IMR-90 (cell line): ENCODE data around the gene SH3RF2. TPM values are rescaled to one million over a fixed set of nuclear protein-coding genes. Genes with fewer than 3 reads are reported as not detected.

Source experiments
- ATAC-seq: fragments of 200-7000 bp; cut with Tn5 transposase; 2 replicates; pipeline ENCODE4 v1.9.1; 2020; ENCODE audit warnings: low read depth, mild to moderate bottlenecking, moderate library complexity
- BruUV-seq: library from RNA; stranded (reverse); fragments of 400-500 nt; replicated peaks from 2 replicates; lab custom pipeline; 2021; lab: Mats Ljungman, UMichigan
- CTCF ChIA-PET: fragments of 300-600 bp; formaldehyde crosslinking; extraction: SDS; loops from one replicate; lab custom pipeline; 2021; ENCODE audit warnings: antibody characterized with exemption; lab: Yijun Ruan, JAX
- POLR2A ChIA-PET: fragments of 300-600 bp; sonication (Branson Sonifier 250); formaldehyde crosslinking; loops from one replicate; lab custom pipeline; 2022; ENCODE audit warnings: antibody characterized with exemption; ENCODE audit not compliant: unreplicated experiment; lab: Charles Lee
- DNase-seq: peaks from one replicate; pipeline ENCODE4 v3.0.0; 2013
- H2AFZ ChIP-seq: replicated peaks from 2 replicates; pipeline ENCODE3; 2013; ENCODE audit warnings: low read length, mild to moderate bottlenecking; ENCODE audit not compliant: poor library complexity
- H2AK5ac ChIP-seq: 2 replicates; pipeline ENCODE4 v1.6.1; 2013; ENCODE audit warnings: low read depth, low read length, inconsistent platforms
- H2AK9ac ChIP-seq: replicated peaks from 2 replicates; pipeline ENCODE3; 2013; ENCODE audit warnings: mild to moderate bottlenecking, low read depth, low read length, moderate library complexity; ENCODE audit not compliant: poor library complexity
- H2BK120ac ChIP-seq: 2 replicates; pipeline ENCODE4 v1.6.1; 2013; ENCODE audit warnings: low read depth, low read length, inconsistent platforms
- H2BK15ac ChIP-seq: 3 replicates; pipeline ENCODE4 v1.6.1; 2013; ENCODE audit warnings: low read depth, low read length, inconsistent platforms
- H2BK20ac ChIP-seq: 2 replicates; pipeline ENCODE4 v1.6.1; 2013; ENCODE audit warnings: low read depth, mild to moderate bottlenecking, inconsistent platforms, low read length, moderate library complexity
- H2BK5ac ChIP-seq: 2 replicates; pipeline ENCODE4 v1.6.1; 2013; ENCODE audit warnings: mild to moderate bottlenecking, low read depth, low read length, inconsistent platforms; ENCODE audit not compliant: poor library complexity, severe bottlenecking
- H3K14ac ChIP-seq: replicated peaks from 2 replicates; pipeline ENCODE4 v1.6.1; 2013; ENCODE audit warnings: low read depth, low read length, inconsistent platforms
- H3K18ac ChIP-seq: 2 replicates; pipeline ENCODE4 v1.6.1; 2013; ENCODE audit warnings: low read depth, low read length, control low read depth
- H3K23ac ChIP-seq: 2 replicates; pipeline ENCODE4 v1.6.1; 2013; ENCODE audit warnings: low read depth, low read length, inconsistent platforms
- H3K27ac ChIP-seq: 2 replicates; pipeline ENCODE4 v1.5.1; 2013; ENCODE audit warnings: mild to moderate bottlenecking, control low read depth, low read length; ENCODE audit not compliant: insufficient read depth
- H3K27me3 ChIP-seq: 2 replicates; pipeline ENCODE4 v1.6.1; 2013; ENCODE audit warnings: low read length; ENCODE audit not compliant: control insufficient read depth, insufficient read depth
- H3K36me3 ChIP-seq: 2 replicates; pipeline ENCODE4 v1.6.1; 2013; ENCODE audit warnings: low read length, mixed read lengths; ENCODE audit not compliant: control insufficient read depth, insufficient read depth
- H3K4ac ChIP-seq: 2 replicates; pipeline ENCODE4 v1.6.1; 2013; ENCODE audit warnings: low read depth, low read length, inconsistent platforms
- H3K4me1 ChIP-seq: 2 replicates; pipeline ENCODE4 v1.6.1; 2013; ENCODE audit warnings: low read length, mixed read lengths; ENCODE audit not compliant: control insufficient read depth, insufficient read depth
- H3K4me2 ChIP-seq: 2 replicates; pipeline ENCODE4 v1.6.1; 2013; ENCODE audit warnings: low read depth, mild to moderate bottlenecking, control low read depth, low read length, moderate library complexity
- H3K4me3 ChIP-seq: 2 replicates; pipeline ENCODE4 v1.5.1; 2013; ENCODE audit warnings: low read depth, mild to moderate bottlenecking, control low read depth, low read length, moderate library complexity; ENCODE audit not compliant: insufficient read depth
- H3K56ac ChIP-seq: 2 replicates; pipeline ENCODE4 v1.6.1; 2013; ENCODE audit warnings: low read length, inconsistent platforms; ENCODE audit not compliant: insufficient read depth; ENCODE audit errors: extremely low read depth
- H3K79me1 ChIP-seq, 2 experiments: 2 replicates each; pipeline ENCODE4 v1.6.1; 2013; ENCODE audit warnings: low read length in 2 of 2, inconsistent platforms in 1 of 2, low read depth in 1 of 2
- H3K9ac ChIP-seq: 2 replicates; pipeline ENCODE4 v1.6.1; 2013; ENCODE audit warnings: low read depth, low read length, control low read depth
- H3K9me1 ChIP-seq: 2 replicates; pipeline ENCODE4 v1.6.1; 2013; ENCODE audit warnings: low read length, inconsistent platforms; ENCODE audit not compliant: insufficient read depth
- H3K9me3 ChIP-seq: 2 replicates; pipeline ENCODE4 v1.6.1; 2013; ENCODE audit warnings: low read length; ENCODE audit not compliant: control insufficient read depth, insufficient read depth
- H4K20me1 ChIP-seq: 2 replicates; pipeline ENCODE4 v1.6.1; 2013; ENCODE audit warnings: low read length, inconsistent platforms; ENCODE audit not compliant: insufficient read depth
- H4K5ac ChIP-seq: 2 replicates; pipeline ENCODE4 v1.6.1; 2013; ENCODE audit warnings: mild to moderate bottlenecking, low read depth, low read length, control low read depth
- H4K8ac ChIP-seq, 2 experiments: 2 replicates each; pipeline ENCODE4 v1.6.1; 2013; ENCODE audit warnings: low read depth in 2 of 2, low read length in 2 of 2, control low read depth in 1 of 2, inconsistent platforms in 1 of 2
- H4K91ac ChIP-seq: 2 replicates; pipeline ENCODE4 v1.6.1; 2013; ENCODE audit warnings: low read depth, low read length, inconsistent platforms; ENCODE audit not compliant: insufficient read depth
- BHLHE40 ChIP-seq: fragments of 150-350 bp; IDR thresholded peaks from 2 replicates; pipeline ENCODE4 v1.6.1; 2016; ENCODE audit warnings: mild to moderate bottlenecking, low read depth, low read length
- CEBPB ChIP-seq: IDR thresholded peaks from 2 replicates; pipeline ENCODE4 v1.6.1; 2012; ENCODE audit warnings: low read depth, low read length, improper control_type of control experiment
- CHD1 ChIP-seq: IDR thresholded peaks from 2 replicates; pipeline ENCODE4 v1.6.1; 2012; ENCODE audit warnings: low read depth, low read length, improper control_type of control experiment
- FOS ChIP-seq: fragments of 150-350 bp; IDR thresholded peaks from 2 replicates; pipeline ENCODE4 v1.6.1; 2016; ENCODE audit warnings: low read depth, low read length
- MAFK ChIP-seq: IDR thresholded peaks from 2 replicates; pipeline ENCODE4 v1.6.1; 2012; ENCODE audit warnings: low read depth, low read length, improper control_type of control experiment
- MAZ ChIP-seq: IDR thresholded peaks from 2 replicates; pipeline ENCODE4 v1.6.1; 2012; ENCODE audit warnings: low read depth, mild to moderate bottlenecking, low read length, improper control_type of control experiment, moderate library complexity, borderline replicate concordance
- MXI1 ChIP-seq: IDR thresholded peaks from 2 replicates; pipeline ENCODE4 v1.6.1; 2012; ENCODE audit warnings: low read depth, mild to moderate bottlenecking, low read length, moderate library complexity, borderline replicate concordance
- NFE2L2 ChIP-seq: fragments of 150-350 bp; IDR thresholded peaks from 2 replicates; pipeline ENCODE4 v1.6.1; 2016; ENCODE audit warnings: low read depth, mild to moderate bottlenecking, low read length
- POLR2A ChIP-seq: IDR thresholded peaks from 2 replicates; pipeline ENCODE4 v1.6.1; 2012; ENCODE audit warnings: mild to moderate bottlenecking, low read depth, low read length
- RAD21 ChIP-seq: IDR thresholded peaks from 2 replicates; pipeline ENCODE4 v1.6.1; 2012; ENCODE audit warnings: low read length, improper control_type of control experiment
- RCOR1 ChIP-seq: IDR thresholded peaks from 2 replicates; pipeline ENCODE4 v1.6.1; 2012; ENCODE audit warnings: mild to moderate bottlenecking, low read length, improper control_type of control experiment; ENCODE audit not compliant: insufficient replicate concordance
- RFX5 ChIP-seq: IDR thresholded peaks from 2 replicates; pipeline ENCODE4 v1.8.0; 2012; ENCODE audit warnings: low read depth, mild to moderate bottlenecking, low read length, moderate library complexity
- SMC3 ChIP-seq: fragments of 150-350 bp; IDR thresholded peaks from 2 replicates; pipeline ENCODE4 v1.6.1; 2016; ENCODE audit warnings: low read depth, mild to moderate bottlenecking, antibody characterized with exemption, low read length, moderate library complexity
- WGBS, 2 experiments: methylation state at CpG; one replicate each; pipeline versions ENCODE4 v1.1.5 to v1.1.7; 2013; ENCODE audit warnings: missing lambda C conversion rate in 2 of 2; ENCODE audit not compliant: insufficient read length in 1 of 2; ENCODE audit errors: extremely low coverage in 2 of 2; 5-methylcytosine and 5-hydroxymethylcytosine counted together
- dilution Hi-C: fragments of 300-500 bp; cut with HindIII; formaldehyde crosslinking; loops from one replicate; pipeline ENCODE4 v1.14.3; 2018; ENCODE audit warnings: low sequenced_read_pairs; ENCODE audit not compliant: unreplicated experiment
- in situ Hi-C: fragments of 300-500 bp; cut with MboI; formaldehyde crosslinking; loops from 3 replicates; pipeline ENCODE4 v1.14.3; 2019; ENCODE audit warnings: low sequenced_read_pairs, inconsistent platforms, mixed read lengths
- intact Hi-C: fragments of 100-400 bp; cut with micrococcal nuclease; formaldehyde crosslinking; loops from 2 replicates; pipeline ENCODE4 v1.10.0; 2022
- polyA plus RNA-seq, 3 experiments: library from polyadenylated mRNA; depleted of rRNA; stranded (reverse); fragments of >200 nt; gene quantifications; 2 replicates each; pipeline ENCODE4 v1.2.3, GENCODE V29; 2012; ENCODE audit warnings: low replicate concordance in 1 of 3
- total RNA-seq: library from RNA; depleted of rRNA; stranded (reverse); fragments of >200 nt; gene quantifications from 2 replicates; pipeline ENCODE4 v1.2.3, GENCODE V29; 2012
- TF ChIP-seq, protein P1 (sequence below): conservative IDR thresholded peaks from 2 replicates; pipeline ENCODE4 v1.5.1; 2012; ENCODE audit warnings: mild to moderate bottlenecking, low read depth, low read length, improper control_type of control experiment
- TF ChIP-seq, protein P2 (sequence below): fragments of 150-350 bp; IDR thresholded peaks from 2 replicates; pipeline ENCODE4 v1.6.1; 2016; ENCODE audit warnings: low read depth, mild to moderate bottlenecking, low read length, moderate library complexity, borderline replicate concordance
- TF ChIP-seq, protein P3 (sequence below): fragments of 150-350 bp; IDR thresholded peaks from 2 replicates; pipeline ENCODE4 v1.6.1; 2017; ENCODE audit warnings: mild to moderate bottlenecking, antibody characterized with exemption, low read length, low read depth

SH3RF2 gene
- total and polyA plus RNA-seq, 2 of the 4 experiments (the other 2 are of a cell fraction), result 1.3 to 1.7 TPM

DNA sequence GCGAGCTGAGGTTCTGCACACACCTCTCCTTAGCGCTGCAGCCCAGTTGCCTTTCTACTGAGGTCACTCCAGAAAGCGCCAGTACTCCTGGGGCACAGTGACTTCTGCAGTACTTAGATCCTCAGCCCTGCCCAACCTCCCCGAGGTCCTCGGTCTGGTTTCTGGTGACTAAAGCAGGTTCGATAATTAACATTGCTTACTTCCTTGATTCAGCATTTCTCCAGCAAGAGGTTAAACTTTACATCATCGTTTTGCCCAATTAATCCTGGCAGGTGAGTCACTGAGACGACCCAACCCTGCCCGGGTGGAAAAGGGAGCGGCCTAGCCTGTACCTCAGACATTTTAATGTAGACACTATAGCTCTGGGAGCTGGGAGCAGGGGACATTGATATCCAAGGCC lies 91.4 kb downstream of the SH3RF2 start:
- no peak overlapping the region for H2AFZ ChIP-seq
- H3K23ac ChIP-seq, result no peak overlapping the region
- H2BK20ac ChIP-seq, result no peak overlapping the region
- H4K20me1 ChIP-seq, result no peaks in the 10 kb centered on the region
- no peak overlapping the region for H3K18ac ChIP-seq
- POLR2A ChIA-PET, result no interaction called here
- H3K56ac ChIP-seq, result no peak overlapping the region
- no peak overlapping the region for H2AK9ac ChIP-seq
- CTCF ChIA-PET, result no interaction called here
- ATAC-seq, result no peak
- peaks cover 1% of the 10 kb centered on the region; the same call in 1 of the 2 replicates for H3K4me1 ChIP-seq
- H3K4me2 ChIP-seq, result no peak overlapping the region
- H3K9me3 ChIP-seq, result no peaks in the 10 kb centered on the region
- dilution Hi-C loops (no loop called here), intact Hi-C loops (no loop called here), in situ Hi-C loops (no loop called here)
- no peak overlapping the region for H2AK5ac ChIP-seq
- no peak overlapping the region for H4K8ac ChIP-seq
- no peaks in the 10 kb centered on the region for H3K79me1 ChIP-seq
- 97% methylated on average over 4 of the region's 10 CpGs; no CpG with 5 or more reads in 1 of the 2 experiments for WGBS, 2 experiments
- no peak overlapping the region for H2BK5ac ChIP-seq
- peaks cover 4% of the 10 kb centered on the region for H3K27me3 ChIP-seq
- no peak overlapping the region for H3K27ac ChIP-seq
- BruUV-seq, result no TSS peak
- H4K5ac ChIP-seq, result no peak overlapping the region
- H3K9me1 ChIP-seq, result no peaks in the 10 kb centered on the region
- H2BK15ac ChIP-seq, result no peak overlapping the region
- H3K4ac ChIP-seq, result no peak overlapping the region
- no peak overlapping the region for H3K9ac ChIP-seq
- no peak overlapping the region for H2BK120ac ChIP-seq
- TF ChIP-seq, protein P1, sequence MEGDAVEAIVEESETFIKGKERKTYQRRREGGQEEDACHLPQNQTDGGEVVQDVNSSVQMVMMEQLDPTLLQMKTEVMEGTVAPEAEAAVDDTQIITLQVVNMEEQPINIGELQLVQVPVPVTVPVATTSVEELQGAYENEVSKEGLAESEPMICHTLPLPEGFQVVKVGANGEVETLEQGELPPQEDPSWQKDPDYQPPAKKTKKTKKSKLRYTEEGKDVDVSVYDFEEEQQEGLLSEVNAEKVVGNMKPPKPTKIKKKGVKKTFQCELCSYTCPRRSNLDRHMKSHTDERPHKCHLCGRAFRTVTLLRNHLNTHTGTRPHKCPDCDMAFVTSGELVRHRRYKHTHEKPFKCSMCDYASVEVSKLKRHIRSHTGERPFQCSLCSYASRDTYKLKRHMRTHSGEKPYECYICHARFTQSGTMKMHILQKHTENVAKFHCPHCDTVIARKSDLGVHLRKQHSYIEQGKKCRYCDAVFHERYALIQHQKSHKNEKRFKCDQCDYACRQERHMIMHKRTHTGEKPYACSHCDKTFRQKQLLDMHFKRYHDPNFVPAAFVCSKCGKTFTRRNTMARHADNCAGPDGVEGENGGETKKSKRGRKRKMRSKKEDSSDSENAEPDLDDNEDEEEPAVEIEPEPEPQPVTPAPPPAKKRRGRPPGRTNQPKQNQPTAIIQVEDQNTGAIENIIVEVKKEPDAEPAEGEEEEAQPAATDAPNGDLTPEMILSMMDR, result no peak
- TF ChIP-seq CEBPB (no peak), BHLHE40 (no peak), SMC3 (no peak), MXI1 (no peak), FOS (no peak), RAD21 (no peak), CHD1 (no peak), RFX5 (no peak), RCOR1 (no peak), MAZ (no peak), MAFK (no peak), POLR2A (no peak), NFE2L2 (no peak)
- TF ChIP-seq, protein P2, sequence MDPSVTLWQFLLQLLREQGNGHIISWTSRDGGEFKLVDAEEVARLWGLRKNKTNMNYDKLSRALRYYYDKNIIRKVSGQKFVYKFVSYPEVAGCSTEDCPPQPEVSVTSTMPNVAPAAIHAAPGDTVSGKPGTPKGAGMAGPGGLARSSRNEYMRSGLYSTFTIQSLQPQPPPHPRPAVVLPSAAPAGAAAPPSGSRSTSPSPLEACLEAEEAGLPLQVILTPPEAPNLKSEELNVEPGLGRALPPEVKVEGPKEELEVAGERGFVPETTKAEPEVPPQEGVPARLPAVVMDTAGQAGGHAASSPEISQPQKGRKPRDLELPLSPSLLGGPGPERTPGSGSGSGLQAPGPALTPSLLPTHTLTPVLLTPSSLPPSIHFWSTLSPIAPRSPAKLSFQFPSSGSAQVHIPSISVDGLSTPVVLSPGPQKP, result no peak
- TF ChIP-seq, protein P3, sequence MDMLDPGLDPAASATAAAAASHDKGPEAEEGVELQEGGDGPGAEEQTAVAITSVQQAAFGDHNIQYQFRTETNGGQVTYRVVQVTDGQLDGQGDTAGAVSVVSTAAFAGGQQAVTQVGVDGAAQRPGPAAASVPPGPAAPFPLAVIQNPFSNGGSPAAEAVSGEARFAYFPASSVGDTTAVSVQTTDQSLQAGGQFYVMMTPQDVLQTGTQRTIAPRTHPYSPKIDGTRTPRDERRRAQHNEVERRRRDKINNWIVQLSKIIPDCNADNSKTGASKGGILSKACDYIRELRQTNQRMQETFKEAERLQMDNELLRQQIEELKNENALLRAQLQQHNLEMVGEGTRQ, result no peak
- H3K4me3 ChIP-seq, result no peak overlapping the region
- no peak for DNase-seq
- no peaks in the 10 kb centered on the region for H3K36me3 ChIP-seq
- no peak overlapping the region for H4K91ac ChIP-seq
- H3K14ac ChIP-seq, result no peak overlapping the region
